ACC112 (cell line): Measurements from ENCODE around the gene MRPL58.
"Not testable (repeated sequence)": the region's sequence is repeated elsewhere in the genome, so short reads cannot be mapped to it uniquely, and the experiment has no call there.

Experiments used
- H2AFZ ChIP-seq: fragments of 200-600 bp; sonication (generic); one replicate; pipeline ENCODE4 v1.6.0; 2017; ENCODE audit warnings: antibody characterized with exemption, low read length; ENCODE audit not compliant: unreplicated experiment
- H3K27ac ChIP-seq: fragments of 200-600 bp; sonication (generic); 2 replicates; pipeline ENCODE4 v1.5.1; 2014; ENCODE audit warnings: low read depth, mild to moderate bottlenecking, antibody characterized with exemption, low read length, moderate library complexity
- H3K27me3 ChIP-seq: fragments of 200-600 bp; sonication (generic); 2 replicates; pipeline ENCODE4 v1.6.1; 2014; ENCODE audit warnings: mild to moderate bottlenecking, antibody characterized with exemption, low read length, moderate library complexity, mixed read lengths; ENCODE audit not compliant: insufficient read depth
- H3K36me3 ChIP-seq: fragments of 200-600 bp; sonication (generic); 2 replicates; pipeline ENCODE4 v1.6.1; 2016; ENCODE audit warnings: mild to moderate bottlenecking, antibody characterized with exemption, low read length, moderate library complexity, mixed read lengths; ENCODE audit not compliant: insufficient read depth
- H3K4me1 ChIP-seq: fragments of 200-600 bp; sonication (generic); one replicate; pipeline ENCODE4 v1.6.1; 2016; ENCODE audit warnings: low read length, mixed read lengths; ENCODE audit not compliant: insufficient read depth, unreplicated experiment, control insufficient read depth
- H3K4me3 ChIP-seq: fragments of 200-600 bp; sonication (generic); 2 replicates; pipeline ENCODE4 v1.5.1; 2014; ENCODE audit warnings: mild to moderate bottlenecking, low read depth, low read length
- H3K79me2 ChIP-seq: fragments of 200-600 bp; sonication (generic); one replicate; pipeline ENCODE4 v1.6.0; 2016; ENCODE audit warnings: low read length; ENCODE audit not compliant: control insufficient read depth, unreplicated experiment, insufficient read depth

MRPL58 gene

GRCh38 chr17:75012346-75013091 is at the start of gene MRPL58:
MRPL58 (plus strand) TSS chr17:75012670; CDS start chr17:75012687, 17 bp downstream.
- Histone ChIP-seq H3K4me3 (peak within 1 kb of the TSS; percentile 87), H3K4me1 (peaks cover 10% of the 10 kb centered on the region), H2AFZ (peak within 1 kb of the TSS; percentile 94), H3K27me3 (no peaks in the 10 kb centered on the region), H3K36me3 (no peaks in the 10 kb centered on the region), H3K27ac (peak within 1 kb of the TSS; percentile 72), H3K79me2 (peaks cover 27% of the 10 kb centered on the region)

DNA sequence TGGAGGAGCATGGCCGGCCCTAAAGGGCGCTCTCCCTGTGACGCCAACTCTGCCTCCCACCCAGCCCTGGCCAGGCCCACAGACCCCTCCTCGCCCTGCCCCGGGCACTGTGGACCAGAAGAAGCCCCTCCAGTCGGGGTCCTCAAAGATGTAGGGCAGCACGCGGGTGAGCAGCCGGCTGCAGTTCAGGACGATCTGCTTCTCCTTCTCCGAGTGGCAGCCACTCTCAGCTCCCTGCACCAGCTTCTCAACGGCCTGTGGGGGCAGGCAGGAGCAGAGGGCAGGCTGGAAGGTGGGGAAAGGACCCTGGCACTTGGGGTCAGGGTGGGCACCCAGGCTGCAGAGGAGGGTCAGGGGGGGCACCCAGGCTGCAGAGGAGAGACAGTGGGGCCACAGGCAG is 48.8 kb upstream of the MRPL58 start:
- H3K27me3 ChIP-seq = no peaks in the 10 kb centered on the region
- peaks cover 4% of the 10 kb centered on the region for H3K4me1 ChIP-seq
- no peaks in the 10 kb centered on the region for H3K79me2 ChIP-seq
- no peak overlapping the region for H3K27ac ChIP-seq
- H2AFZ ChIP-seq = no peak overlapping the region
- no peak overlapping the region for H3K4me3 ChIP-seq
- no peaks in the 10 kb centered on the region for H3K36me3 ChIP-seq

DNA sequence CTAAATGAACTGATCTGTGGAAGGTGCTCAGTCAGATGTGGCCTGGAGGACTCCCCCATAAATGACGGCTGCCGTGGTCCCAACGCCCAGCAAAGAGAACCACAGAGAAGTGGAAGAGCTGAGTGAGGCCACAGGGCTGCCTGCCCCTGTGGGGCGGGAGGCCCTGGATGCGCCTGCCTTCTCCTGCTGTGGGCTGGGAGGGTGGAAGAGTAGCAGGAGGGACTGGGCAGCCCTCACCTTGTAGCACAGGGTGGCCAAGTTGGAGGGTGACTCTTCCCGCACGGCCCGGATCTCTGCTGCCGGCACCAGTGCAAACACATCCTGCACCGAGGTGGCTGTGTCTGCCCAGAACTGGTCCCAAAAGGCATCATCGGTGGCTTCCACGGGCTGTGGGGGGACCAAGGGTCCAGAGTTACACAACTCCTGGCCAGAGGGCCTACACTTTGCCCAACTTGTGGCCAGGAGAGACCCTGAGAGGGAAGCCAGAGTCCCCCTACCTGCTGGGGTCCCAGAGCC is 48.2 kb upstream of the MRPL58 start:
- H3K27ac ChIP-seq = no peak overlapping the region
- H3K36me3 ChIP-seq = no peaks in the 10 kb centered on the region
- no peaks in the 10 kb centered on the region for H3K27me3 ChIP-seq
- peaks cover 4% of the 10 kb centered on the region for H3K4me1 ChIP-seq
- no peaks in the 10 kb centered on the region for H3K79me2 ChIP-seq
- no peak overlapping the region for H3K4me3 ChIP-seq
- no peak overlapping the region for H2AFZ ChIP-seq

- Histone ChIP-seq H3K36me3 (no peaks in the 10 kb centered on the region), H3K27ac (no peak overlapping the region), H2AFZ (no peak overlapping the region)
Observed at GRCh38 chr17:74964988-74965622, 47.4 kb upstream of the MRPL58 start.

GRCh38 chr17:74968361-74968780 is 44.1 kb upstream of the MRPL58 start:
- H3K27ac ChIP-seq = no peak overlapping the region

More at GRCh38 chr17:74964988-74965622, 47.4 kb upstream of the MRPL58 start:
- no peaks in the 10 kb centered on the region for H3K27me3 ChIP-seq
- no peaks in the 10 kb centered on the region for H3K79me2 ChIP-seq
- no peak overlapping the region for H3K4me3 ChIP-seq
- H3K4me1 ChIP-seq = peaks cover 4% of the 10 kb centered on the region

DNA sequence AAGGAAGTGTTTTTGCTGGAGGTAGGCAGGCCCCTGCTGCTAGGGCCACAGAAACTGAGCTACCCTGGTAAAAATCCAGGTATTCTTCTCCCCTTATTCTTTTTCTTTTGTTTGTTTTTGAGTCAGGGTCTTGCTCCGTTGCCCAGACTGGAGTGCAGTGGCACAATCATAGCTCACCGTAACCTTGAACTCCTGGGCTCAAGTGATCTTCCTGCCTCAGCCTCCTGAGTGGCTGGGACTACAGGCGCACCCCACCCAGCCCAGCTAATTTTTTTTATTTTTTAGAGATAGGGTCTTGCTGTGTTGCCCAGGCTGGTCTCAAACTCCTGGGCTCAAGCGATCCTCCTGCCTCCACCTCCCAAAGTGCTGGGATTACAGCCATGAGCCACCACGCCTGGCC is 43.0 kb upstream of the MRPL58 start:
- not testable (repeated sequence) for H3K79me2 ChIP-seq, H2AFZ ChIP-seq, H3K4me1 ChIP-seq, H3K27ac ChIP-seq, H3K36me3 ChIP-seq, H3K4me3 ChIP-seq
- H3K27me3 ChIP-seq = peaks cover 35% of the 10 kb centered on the region

More at GRCh38 chr17:74968361-74968780, 44.1 kb upstream of the MRPL58 start:
- Histone ChIP-seq H3K4me3 (no peak overlapping the region), H3K79me2 (no peaks in the 10 kb centered on the region), H3K4me1 (no peaks in the 10 kb centered on the region), H3K36me3 (no peaks in the 10 kb centered on the region), H3K27me3 (peaks cover 27% of the 10 kb centered on the region), H2AFZ (no peak overlapping the region)

DNA sequence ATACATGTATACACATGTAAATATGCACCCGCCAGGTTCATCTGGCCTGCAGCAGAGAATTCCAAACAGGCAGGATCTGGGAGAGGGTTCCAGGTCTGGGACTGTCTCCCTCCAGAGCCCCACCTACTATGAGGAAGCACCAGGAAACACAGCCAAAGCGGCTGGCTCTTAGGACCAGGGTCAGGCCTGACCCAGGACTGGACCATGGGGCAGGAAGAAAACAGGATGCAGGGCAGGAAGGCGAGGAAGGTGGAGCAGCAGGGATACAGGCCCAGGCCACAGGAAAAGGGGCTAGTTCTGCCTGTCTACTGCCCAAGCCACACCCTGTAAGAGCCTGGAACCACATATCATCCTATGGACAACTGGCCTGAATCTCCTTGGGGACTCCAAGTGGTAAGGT is 42.1 kb upstream of the MRPL58 start:
- Histone ChIP-seq H3K27ac (no peak overlapping the region), H3K4me3 (no peak overlapping the region), H3K4me1 (no peaks in the 10 kb centered on the region), H2AFZ (no peak overlapping the region), H3K79me2 (no peaks in the 10 kb centered on the region), H3K36me3 (no peaks in the 10 kb centered on the region), H3K27me3 (peaks cover 36% of the 10 kb centered on the region)

GRCh38 chr17:74971069-74971841 is 41.2 kb upstream of the MRPL58 start:
- Histone ChIP-seq H3K4me1 (no peaks in the 10 kb centered on the region), H3K27me3 (peaks cover 36% of the 10 kb centered on the region), H3K79me2 (no peaks in the 10 kb centered on the region), H2AFZ (no peak overlapping the region), H3K36me3 (no peaks in the 10 kb centered on the region), H3K27ac (no peak overlapping the region), H3K4me3 (no peak overlapping the region)

- Histone ChIP-seq H3K79me2 (no peaks in the 10 kb centered on the region), H3K36me3 (no peaks in the 10 kb centered on the region), H3K27me3 (peaks cover 36% of the 10 kb centered on the region), H3K4me3 (no peak overlapping the region), H2AFZ (no peak overlapping the region), H3K4me1 (no peaks in the 10 kb centered on the region), H3K27ac (no peak overlapping the region)
Observed at GRCh38 chr17:74971842-74972106, 40.7 kb upstream of the MRPL58 start.

DNA sequence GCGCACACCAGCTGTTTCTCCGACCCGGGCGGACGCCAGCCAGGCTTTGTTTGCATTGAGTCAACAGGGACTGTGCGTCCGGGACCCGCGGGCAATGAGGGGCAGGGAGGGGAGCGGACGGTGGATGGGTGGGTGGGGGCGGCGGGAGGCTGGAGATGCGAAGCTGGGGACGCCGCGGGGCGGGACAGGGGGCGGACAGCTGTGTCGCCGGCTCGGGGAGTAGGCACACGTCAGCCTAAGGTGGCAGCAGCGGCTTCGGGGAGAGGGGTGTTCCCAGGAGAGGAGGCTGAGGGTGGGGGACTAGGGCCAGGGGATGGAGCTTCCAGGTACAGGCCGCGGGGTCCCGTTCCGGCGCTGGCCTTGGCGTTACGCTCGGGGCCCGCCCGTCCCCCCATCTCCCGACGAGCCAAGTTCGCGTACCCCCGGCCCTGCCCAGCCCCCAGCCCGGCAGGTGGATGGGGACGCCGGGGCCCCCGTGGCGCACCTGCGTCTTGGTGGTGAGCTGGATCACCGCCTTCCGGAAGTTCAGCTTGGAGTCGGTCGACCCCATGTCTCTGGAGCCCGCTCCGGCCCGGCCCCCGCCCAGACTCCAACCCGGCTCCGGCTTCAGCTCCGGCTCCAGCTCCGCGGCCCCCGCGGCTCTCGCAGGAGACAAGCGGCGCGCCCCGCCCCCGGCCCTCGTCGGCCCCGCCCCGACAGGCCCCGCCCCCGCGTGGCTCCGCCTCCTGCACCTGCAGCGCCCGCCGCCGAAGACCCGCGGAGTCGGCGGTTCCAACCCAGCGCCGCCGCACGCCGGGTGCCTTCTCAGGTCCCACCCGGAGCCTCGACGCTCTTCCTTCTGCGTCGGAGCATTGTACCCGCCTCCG is 40.1 kb upstream of the MRPL58 start, which contains the start of gene HID1:
Gene HID1 (minus strand): TSS at position 653 of the 866 bp plus-strand sequence. CDS start 103 bp downstream, at position 550.
- H3K79me2 ChIP-seq = no peaks in the 10 kb centered on the region
- H3K27me3 ChIP-seq = peaks cover 36% of the 10 kb centered on the region
- H3K36me3 ChIP-seq = no peaks in the 10 kb centered on the region
- peak within 1 kb of the TSS; percentile 9 for H2AFZ ChIP-seq
- H3K4me1 ChIP-seq = no peaks in the 10 kb centered on the region
- no peak within 1 kb of the TSS for H3K27ac ChIP-seq
- H3K4me3 ChIP-seq = peak within 1 kb of the TSS; percentile 56
